CD4-positive, alpha-beta T cell treated with Interleukin-6 for 4 hours (primary cell): ENCODE data around the gene POLR3B.
"Not testable (repeated sequence)": the region's sequence is repeated elsewhere in the genome, so short reads cannot be mapped to it uniquely, and the experiment has no call there.

Source experiments
- DNase-seq: peaks from one replicate; pipeline ENCODE4 v3.0.0-alpha.2; 2020; ENCODE audit warnings: mixed read lengths

The POLR3B gene

DNA sequence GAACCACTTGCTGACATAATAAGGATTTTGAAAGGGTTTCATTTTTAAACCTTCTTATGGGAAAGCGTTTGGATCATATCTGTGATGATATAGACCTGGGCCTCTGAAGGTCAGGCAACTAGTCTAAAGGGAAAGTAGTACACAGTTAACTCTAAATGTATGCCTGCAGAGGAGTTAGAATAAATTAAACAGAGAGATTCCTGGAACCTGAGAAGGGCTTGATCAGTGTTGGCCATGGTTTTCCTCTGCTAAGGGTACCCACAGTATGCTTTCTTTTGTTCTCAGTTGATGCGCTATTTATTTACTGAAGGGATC lies 14.4 kb upstream of the POLR3B start:
- DNase-seq = no peak

DNA sequence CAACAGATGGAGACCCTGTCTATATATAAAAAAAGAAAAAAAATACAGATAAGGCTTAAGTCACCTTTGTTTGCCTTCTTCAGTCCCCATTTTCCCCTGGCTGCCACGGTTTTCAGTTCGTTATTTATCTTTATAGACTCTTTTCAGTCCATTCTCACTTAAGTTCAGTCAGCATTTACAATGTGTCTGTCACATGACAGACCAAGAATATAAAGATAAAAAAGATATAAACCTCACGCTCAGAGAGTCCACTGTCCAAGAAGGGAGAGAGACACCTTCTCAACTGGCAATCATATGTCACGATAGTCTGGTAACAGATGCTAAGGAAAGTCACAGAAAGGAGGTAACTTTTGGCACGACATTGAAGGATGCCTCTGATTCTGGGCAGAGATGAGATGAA lies 13.4 kb upstream of the POLR3B start:
- no peak for DNase-seq

DNA sequence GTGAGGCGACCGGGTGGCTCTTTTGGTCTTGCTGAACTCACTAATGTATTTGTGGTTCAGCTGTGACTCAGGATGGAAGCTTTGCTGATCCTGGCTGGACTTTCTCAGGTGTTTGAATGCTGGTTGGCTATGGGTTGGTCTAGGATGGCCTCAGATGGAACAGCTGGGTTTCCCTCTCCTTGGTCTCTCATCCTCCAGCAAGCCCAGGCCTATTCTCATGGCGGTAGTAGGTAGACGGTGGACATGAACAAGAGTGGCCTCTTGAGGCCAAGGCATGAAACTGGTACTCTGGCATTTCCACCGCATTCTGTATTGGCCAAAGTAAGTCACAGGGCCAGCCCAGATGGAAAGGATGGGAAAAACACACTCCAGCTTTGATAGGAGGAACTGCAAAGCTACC lies 11.8 kb upstream of the POLR3B start:
- no peak for DNase-seq

DNA sequence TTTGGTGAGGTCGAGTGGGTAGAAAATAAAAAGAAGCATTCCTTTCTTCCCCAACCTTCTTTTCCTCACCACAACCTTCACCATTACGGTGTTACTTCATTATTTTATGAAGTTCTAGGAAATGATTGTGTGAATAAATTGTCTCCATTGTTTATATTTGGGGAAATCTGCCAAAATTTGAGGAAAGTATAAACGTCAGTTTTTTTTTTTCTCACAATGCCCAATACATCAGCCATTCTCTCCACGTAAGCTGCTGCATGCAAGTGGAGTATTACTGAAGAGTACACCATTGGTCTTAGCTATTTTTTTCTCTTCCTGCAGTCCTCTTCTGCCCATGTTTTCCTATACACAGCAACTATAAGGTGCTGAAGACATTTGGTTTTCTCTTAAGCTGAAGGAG lies 9.1 kb upstream of the POLR3B start:
- DNase-seq = no peak

DNA sequence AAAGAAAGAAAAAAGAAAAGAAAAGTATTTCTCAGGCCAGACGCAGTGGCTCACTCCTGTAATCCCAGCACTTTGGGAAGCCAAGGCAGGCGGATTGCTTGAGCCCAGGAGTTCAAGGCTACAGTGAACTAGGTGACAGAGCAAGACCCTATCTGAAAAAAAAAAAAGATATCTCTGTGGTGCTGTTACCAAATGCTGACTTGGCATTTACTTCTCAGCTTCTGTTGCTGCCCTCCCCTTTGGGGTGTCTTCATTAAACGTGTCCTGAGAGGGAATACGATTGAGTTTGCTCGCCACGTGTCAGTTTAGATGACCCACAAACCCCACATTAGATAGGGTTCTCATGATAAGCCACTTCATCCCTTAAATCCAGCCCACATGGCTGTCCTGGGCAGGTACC lies 4.4 kb upstream of the POLR3B start:
- no peak for DNase-seq

DNA sequence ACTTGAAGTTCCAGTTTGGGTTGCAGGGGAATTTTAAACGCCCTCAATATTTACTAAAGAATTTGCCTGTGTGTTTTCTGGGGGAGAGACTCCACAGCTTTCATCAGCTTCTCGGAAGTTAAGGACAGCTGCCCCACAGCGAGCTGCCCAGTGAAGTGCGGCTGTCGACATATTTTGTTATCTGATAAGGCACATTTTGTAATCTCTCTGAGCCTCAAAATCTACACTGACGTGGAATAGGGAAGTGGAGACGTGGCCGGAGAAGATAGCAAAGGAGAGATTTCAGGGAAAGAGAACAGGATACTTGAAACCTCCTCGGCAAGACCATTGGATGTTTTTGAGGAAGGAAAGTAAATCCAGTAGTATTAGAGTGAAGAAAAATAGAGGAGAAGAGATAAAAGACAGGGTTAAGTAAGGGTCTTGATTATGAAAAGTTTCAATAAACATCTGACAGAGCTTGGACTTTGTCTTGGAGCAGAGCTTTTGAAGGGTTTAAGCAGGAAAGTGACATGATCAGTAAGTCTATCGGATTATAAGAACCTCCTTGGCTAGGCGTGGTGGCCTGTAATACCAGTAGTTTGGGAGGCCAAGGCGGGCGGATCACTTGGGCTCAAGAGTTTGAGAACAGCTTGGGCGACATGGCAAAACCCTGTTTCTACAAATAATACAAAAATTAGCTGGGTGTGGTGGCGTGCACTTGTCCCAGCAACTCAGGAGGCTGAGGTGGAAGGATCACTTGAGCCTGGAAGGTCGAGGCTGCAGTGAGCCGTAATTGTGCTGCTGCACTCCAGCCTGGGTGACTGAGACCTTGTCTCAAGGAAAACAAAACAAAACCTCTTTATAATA lies 1.1 kb downstream of the POLR3B start:
- DNase-seq = peak; percentile 4

DNA sequence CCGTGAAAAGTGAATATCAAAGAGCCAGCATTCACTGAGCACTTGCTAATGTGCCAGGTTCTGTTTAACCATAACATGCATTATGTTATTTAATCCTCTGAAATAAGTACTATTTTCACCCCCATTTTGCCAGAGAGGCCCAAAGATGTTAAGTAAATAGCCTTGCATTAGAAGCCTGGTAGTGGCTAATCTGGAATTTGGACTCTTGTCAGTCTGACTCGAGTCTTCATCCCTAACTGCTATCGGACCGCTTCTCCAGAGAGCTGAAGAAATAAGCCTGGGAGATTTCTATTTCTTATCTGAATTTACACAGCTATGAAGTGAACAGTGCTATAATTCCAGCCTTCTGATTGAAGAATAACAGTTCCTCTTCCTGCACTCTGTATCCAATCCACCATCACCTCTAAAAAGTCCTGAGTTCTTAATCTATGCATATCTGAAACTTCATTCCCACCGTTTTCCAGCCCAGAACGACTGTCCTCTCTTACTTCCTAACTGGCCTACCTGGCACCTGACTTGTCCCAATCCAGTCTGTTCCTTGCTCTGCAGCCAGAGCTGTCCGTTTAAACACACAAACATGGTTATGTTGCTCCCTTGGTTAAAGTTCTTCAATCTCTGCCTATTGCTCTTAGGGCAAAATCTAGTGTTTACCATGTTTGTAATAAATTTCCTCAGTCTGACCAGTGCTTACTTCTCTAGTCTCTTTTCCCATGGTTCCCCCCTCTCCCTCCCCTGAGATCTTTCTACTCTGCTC lies 2.3 kb downstream of the POLR3B start:
- no peak for DNase-seq

DNA sequence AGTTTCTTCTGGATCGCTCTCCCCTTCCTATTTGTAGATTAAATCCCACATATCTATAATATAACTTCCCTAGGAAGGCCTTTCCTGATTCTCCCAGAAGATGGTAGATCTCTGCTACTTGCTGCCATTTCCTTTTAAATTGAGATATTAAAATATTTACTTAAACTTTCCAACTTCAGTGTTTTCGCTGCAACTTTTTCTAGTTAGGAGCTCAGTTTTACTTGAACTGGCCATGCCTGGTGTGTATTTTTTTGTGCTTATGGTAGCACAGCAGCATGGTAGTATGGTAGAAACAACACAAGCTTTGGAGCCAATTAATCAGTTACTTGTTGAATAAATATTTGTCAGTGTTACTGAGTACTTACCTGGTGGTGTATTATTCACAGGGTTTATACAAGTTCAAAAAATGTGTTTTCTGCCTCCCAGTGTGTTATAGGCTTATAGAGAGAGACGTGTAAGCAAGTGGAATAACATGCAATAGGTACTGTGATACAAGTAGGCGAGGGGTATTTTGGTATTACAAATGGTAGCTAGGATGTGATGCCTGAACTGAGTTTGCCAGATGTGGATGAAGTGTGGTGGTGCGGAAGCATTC lies 2.9 kb downstream of the POLR3B start:
- DNase-seq = no peak

DNA sequence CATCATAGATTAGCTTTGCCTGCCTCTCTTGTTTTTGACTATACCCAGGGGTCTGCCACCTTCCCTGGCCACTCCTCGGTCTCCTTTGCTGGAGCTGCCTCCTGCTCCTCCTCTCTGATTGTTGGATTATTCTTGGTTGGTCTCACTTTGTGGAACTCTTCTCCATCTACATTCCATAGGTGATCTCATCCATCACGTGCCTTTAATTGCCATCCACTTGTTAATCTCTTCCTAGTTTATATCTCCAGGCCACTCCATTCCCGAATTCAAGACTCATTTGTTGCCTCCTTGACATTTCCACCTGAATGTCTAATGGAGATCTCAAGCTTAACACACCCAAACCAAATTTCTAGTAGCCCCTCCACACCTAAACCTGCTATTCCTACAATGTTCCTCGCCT lies 5.4 kb downstream of the POLR3B start:
- DNase-seq = no peak

DNA sequence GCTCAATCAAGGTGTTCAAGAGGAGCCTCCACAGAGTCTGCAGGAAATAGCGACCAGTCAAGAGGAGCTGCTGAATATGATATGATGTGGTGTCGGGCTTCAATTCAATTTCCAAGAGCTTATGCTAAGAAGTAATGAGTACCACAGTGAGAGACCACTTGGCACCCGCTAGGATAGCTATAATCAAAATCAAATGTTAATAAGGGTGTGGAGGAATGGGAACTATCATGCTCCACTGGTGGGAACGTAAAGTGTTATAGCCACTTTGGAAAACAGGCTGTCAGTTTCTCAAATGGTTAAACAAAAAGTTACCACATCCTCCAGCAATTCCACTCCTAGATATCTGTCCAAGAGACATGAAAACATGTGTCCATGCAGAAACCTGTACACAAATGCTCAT lies 6.7 kb downstream of the POLR3B start:
- DNase-seq = no peak

DNA sequence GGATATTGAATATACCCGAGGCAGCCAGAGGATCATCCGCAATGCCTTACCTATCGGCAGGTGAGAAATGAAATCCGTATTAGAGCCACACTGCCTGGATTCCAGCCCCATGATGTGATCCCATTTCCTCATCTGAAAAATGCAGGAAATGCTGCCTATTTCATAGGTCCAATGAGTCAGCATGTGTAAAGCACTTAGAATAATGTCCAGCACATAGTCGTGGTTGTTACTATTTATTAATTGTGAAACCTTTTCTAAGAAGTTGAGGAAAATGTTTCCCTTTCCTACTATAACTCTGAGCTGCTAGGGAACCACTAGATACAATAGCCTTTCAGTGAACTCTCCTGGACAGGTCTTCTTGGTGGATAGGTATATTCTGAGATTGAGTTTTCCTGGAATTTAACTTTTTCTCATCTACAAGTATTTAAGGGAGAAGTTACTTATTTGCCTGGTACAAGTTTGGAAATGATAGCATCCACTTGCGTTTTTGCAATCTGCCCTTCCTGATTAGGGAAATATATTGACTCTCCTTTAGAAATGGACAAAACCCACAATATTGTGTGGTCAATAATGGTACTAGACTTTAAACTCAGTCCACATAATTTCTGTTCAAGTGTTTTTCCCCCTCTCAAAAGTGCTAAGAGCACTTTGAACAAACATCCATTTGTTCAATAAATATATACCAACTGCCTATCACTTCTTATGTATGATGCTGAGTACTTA lies 12.2 kb downstream of the POLR3B start:
- no peak for DNase-seq

DNA sequence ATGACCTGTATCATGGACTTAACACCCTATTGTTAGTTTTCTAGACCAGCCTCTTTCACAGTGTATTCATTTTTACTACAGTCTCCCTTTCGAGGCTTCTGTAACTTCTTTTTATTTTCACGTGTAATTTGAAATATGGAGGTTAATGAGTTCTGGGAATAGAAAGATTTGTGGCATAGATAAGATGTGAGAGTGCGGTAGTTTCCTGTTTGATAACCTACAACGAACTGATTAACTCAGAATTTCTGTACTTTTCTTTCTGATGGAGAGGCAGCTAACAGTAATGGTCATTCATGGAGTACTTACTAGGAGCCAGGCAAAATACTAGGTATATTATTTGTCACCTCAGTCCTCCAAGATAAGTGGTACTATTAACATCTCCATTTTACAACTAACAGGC lies 21.2 kb downstream of the POLR3B start:
- no peak for DNase-seq

DNA sequence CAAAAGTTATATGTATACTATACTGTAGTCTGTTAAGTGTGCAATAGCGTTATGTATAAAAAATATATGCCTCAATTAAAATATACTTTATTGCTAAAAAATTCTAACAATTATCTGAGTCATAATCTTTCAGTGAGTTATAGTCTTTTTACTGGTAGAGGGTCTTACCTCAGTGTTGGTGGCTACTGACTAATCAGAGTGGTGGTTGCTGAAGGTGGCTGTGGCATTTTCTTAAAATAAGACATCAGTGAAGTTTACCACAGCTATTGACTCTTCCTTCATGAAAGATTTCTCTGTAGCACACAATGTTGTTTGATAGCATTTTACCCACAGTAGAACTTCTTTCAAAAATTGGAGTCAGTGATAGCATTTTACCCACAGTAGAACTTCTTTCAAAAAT lies 23.4 kb downstream of the POLR3B start:
- DNase-seq = no peak

DNA sequence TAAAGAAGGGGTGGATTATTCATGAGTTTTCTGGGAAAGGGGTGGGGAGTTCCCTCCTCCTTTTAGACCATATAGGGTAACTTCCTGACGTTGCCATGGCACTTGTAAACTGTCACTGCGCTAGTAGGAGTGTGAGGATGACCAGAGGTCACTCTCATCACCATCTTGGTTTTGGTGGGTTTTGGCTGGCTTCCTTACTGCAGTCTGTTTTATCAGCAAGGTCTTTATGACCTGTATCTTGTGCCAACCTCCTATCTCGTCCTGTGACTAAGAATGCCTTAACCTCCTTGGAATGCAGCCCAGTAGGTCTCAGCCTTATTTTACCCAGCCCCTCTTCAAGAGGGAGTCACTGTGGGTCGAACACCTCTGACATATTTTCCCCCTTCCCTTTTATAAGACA lies 24.3 kb downstream of the POLR3B start:
- not testable (repeated sequence) for DNase-seq

DNA sequence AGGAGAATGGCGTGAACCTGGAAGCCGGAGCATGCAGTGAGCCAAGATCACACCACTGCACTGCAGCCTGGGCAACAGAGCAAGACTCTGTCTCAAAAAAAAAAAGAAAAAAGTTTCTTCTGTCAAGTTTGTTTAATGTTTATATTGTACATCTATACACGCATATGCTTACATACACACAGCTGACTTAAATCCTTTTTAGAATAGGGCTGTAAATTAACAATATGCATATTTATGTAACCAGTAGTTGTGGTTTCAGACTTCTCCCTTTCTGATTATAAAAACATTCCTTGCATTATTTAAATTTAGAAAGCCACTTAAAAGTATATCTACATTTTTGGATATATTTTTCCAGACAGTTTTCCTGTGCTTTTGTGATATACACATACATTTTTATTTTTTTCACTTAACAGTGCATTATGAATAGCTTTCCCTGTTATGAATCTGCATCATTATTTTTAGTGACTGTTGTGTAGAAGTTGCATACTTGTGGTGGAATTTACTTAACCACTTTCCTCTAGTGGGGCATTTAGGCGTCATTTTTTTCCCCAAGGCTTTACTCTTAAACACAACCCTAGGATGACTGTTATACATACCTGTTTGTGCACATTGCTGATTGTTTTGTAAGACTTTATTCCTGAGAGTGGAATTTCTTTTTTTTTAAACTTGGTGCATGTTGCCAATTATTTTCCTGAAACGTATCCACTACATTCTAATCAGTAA lies 29.4 kb downstream of the POLR3B start:
- DNase-seq = no peak

DNA sequence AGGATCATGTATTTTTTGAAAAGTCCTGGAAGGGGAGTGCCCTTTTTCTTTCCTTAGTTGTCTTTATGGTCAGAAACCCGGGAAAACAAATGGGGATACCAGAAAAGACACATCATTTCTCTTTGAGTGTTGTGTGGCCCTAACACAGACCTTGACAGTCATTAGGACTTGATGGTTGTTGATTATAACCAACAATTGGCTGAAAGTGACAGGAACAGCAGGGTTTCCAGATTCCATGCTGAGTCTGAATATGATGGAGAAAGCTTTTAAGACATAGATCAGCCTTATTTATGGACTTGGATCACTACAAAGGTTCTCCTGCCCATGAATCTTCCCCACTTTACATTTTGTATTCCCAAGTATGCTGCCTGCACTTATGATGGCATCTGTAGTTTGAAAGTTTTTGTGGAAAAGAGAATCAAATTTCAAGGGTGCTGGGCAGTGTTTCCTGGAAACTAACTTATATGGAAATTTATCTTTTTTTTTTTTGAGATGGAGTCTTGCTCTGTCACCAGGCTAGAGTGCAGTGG lies 30.4 kb downstream of the POLR3B start:
- DNase-seq = no peak

DNA sequence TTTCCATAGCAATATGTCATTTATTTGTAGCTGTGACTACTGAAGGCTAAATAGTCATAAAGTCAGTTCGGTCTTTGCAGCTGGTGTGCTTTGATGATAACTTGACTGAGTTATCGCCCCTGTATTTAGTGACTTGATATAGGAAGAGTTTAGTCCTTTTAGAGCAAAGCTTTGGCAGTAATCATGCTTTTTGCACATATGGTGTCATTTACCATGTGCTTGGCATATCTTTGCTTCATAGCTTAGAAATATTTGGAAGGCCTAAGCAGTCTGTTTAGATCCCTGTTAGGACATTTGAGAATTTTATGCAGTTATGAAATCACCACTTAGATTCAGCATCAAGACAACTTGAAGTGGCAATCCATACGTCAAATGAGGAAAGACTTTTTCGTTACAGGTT lies 31.6 kb downstream of the POLR3B start:
- DNase-seq = no peak

DNA sequence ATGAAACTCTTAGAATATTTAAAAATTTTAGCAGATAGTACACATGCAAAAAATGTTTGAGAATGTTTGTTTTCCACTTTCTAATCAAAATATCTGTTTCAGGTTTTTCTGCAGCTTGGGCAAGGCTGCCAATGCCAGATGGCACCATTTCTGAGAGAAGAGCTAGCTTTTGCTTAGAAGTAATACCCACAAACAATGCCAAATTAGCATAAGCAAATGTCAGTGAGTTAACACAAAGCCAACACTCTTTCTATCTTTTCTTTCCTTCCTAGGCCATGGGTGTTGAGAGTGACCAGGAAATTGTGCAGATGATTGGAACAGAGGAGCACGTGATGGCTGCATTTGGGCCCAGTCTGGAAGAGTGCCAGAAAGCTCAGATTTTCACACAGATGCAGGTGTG lies 35.2 kb downstream of the POLR3B start:
- no peak for DNase-seq

DNA sequence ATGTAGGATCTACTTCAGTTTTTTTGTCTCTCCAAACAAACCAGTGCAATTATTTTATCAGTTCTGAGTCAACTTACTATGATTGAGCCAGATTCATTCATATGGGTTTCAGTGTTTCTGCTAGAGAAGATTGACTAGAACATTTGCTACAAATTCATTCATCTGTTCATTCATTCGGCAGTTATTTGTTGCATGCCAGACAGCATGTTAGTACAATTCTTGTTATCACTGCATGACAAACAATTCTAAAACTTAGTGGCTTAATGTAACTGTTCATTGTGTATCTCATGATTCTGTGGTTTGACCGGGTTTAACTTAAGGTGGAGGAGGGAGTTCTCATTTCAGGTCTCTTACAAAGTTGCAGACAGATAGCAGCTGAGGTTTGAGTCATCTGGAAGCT lies 52.3 kb downstream of the POLR3B start:
- no peak for DNase-seq

DNA sequence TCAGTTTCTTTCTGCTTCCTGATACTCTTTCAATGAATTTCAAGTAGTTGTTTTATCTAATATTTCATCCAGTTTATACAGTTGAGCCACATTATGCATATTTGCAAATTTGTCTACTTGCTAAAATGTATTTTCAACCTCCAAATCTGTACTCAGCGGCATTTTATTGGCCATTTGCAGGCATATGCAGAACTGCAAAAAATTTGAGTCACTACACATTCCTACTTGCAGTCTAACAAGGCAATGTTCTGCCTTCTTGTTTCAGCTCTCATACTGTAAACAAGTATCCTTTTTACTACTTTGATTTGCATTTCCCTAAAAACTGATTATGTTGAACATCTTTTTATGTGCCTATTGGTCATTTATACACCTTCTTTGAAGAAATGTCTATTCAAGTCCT lies 55.0 kb downstream of the POLR3B start:
- DNase-seq = no peak

DNA sequence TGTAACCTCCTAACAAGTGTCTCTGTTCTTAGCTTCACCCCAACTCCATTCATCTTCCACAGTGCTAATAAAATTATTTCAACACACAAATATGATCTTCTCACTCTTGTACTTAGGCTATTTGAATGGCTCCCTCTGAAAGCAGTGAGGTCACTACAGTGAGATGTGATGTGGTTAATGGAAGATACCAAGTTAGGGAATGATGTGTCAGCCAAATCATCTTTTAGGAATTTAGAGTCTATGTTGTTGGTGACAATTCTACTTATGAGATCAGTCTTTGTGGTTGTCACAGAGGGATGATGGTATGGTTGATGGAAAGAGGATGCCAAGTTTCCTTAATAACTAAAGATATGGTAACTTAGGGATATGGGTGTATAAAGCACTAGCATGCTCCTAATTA lies 57.6 kb downstream of the POLR3B start:
- DNase-seq = no peak

DNA sequence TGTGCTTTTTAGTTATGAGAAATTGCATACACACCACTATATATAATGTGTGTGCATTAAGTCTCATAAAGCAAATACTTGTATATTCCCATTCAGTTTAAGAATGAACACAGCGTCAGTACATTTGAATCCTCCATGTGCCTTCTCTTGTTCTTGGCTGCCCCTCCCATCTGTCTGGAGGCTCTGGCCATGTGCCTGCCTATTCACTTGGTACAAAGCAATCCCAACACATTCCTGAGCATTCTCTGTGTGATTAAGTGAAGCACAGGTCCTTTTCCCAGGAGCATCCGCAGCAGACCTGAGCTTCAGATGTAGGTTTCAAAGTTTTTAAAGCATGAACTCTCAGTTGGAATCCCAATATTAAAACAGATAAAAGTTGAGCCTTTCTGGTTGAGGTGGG lies 58.7 kb downstream of the POLR3B start:
- no peak for DNase-seq
